ENCODE data around the gene ATPAF1.

Gene ATPAF1

GRCh38 chr1:46646844-46647243 lies 21.3 kb downstream of the ATPAF1 start:
- DNase-seq: no peak

- no peak for DNase-seq
These were observed 21.8 kb downstream of the ATPAF1 start for GRCh38 chr1:46646331-46646730.

- no peak for DNase-seq
These were observed 22.3 kb downstream of the ATPAF1 start for GRCh38 chr1:46645815-46646214.

DNA sequence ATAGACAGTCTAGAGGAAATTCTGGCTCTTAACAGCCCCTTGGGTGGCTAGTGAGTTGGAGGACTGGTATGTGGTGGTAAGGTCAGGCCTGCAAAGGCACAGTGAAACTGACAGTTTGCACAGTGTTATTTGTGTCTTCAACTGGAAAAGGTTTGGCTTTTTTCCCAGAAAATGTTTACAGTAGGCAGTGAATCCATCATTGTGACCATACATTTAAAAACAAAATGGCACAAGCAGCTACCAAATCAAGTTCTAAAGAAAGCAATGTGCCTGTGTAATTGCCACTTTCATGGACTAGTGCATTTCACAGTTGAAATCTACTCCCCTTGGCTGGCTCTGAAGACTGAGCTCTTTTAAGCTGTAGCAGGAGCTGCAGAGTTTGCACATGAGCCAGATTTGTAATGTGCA lies 24.8 kb downstream of the ATPAF1 start:
- DNase-seq: peak; percentile 46

DNA sequence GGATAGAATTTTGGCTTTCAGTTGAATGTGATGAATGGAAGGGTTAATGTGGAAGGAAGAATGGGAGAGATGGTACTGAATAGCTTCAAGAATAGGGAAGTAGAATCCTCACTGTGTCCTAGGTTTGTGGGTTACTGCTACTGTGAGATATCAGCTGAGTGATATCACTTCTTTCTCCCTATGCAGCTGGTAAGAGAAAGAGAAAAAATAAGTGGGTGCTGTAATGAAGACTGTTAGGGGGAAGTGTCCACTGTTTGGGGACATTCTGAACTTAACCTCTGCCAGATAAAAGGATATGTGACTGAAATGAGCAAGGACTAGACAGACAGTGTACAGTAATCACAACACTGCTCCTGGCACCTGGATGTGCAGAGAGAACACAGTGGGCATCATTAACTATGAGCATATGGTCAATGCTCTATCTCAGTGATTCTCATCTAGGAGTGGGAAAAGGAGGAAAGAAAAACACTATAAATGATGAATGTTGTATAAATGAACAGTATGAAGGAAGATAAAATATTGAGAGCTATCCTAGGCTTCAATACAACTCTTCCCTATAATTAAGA lies 26.0 kb downstream of the ATPAF1 start:
- no peak for DNase-seq

DNA sequence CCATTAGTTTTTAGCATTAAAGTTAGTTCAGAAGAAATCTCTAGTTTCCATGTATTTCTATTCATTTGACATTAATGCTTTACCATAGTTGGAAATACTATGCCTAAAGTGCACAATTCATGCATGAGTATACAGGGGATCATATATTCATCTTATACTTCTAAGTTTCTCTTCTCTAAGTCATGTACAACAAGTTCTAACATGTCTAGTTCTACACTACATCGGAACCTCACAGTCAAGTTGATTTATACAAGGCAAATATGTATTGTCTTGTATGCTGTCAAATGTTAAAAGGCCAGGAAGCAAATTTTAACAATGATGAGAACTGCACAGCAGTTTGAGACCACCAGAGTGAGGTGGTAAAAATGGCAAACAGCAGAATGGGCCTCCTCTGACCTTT lies 28.6 kb downstream of the ATPAF1 start:
- no peak for DNase-seq

DNA sequence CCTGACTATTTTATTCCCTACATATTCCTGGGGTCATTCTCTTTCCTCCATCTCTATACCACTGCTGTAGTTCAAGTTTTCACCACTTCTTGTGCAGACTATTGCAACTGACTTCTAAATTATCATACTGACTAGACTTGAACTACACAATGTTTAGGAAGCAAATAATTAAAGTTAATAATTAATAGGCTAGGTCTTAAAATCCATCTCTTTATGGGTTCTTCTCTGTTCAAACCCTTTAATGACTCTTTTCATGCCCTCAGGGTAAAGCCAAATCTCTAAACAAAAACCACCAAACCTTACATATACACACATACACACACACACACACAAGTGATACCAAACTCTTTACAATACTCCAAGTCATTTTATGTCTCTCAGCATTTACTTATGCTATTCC lies 29.2 kb downstream of the ATPAF1 start:
- no peak for DNase-seq

DNA sequence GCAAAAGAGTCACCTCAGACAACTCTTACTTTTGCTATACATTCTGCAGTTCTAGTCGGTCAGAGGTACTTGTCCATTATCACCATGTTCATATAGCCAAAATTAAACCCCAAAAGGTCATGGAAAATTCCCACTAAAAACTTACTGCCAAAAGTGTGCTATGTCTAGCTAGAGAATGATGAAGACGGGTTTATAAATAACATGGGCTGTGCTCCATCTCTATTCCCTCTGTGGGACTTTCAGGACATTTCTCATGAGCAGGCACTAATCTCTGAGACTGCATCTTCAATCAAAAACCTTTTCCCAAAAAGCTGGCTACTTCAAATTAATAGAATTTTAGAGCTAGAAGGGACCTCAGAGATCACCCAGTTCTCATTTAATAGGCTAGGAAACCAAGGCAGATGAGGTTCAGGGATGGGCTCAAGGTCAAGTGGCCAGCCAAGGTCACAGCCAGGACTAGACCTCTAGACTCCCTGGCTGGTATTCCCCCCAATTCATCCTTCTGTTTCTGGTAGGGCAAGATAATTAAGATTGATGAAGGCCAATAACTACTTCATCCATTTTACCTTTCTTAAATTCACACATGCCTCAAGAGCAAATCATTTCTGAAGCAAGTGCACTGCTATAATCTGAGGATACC lies 30.6 kb downstream of the ATPAF1 start:
- DNase-seq: no peak

DNA sequence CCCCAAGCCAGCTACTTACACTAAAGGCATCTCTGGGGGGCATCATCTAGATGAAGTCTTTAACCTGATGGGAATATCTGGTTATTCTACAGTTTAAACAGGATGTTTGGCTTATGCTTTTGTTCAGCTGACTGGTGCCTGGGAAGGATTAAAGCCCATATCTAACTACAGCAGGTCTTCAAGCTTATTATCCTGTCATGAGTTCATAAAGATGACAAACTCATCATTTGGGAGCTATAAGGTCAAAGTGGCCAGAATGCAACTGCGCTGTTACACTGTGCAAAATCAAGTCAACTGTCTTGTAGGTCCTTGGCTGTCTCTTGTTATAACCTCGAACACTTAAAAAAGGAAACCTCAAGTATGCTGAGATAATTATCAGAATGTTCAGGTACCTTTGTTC lies 33.0 kb downstream of the ATPAF1 start:
- DNase-seq: no peak

GRCh38 chr1:46630719-46631118 lies 37.4 kb downstream of the ATPAF1 start:
- DNase-seq: no peak

DNA sequence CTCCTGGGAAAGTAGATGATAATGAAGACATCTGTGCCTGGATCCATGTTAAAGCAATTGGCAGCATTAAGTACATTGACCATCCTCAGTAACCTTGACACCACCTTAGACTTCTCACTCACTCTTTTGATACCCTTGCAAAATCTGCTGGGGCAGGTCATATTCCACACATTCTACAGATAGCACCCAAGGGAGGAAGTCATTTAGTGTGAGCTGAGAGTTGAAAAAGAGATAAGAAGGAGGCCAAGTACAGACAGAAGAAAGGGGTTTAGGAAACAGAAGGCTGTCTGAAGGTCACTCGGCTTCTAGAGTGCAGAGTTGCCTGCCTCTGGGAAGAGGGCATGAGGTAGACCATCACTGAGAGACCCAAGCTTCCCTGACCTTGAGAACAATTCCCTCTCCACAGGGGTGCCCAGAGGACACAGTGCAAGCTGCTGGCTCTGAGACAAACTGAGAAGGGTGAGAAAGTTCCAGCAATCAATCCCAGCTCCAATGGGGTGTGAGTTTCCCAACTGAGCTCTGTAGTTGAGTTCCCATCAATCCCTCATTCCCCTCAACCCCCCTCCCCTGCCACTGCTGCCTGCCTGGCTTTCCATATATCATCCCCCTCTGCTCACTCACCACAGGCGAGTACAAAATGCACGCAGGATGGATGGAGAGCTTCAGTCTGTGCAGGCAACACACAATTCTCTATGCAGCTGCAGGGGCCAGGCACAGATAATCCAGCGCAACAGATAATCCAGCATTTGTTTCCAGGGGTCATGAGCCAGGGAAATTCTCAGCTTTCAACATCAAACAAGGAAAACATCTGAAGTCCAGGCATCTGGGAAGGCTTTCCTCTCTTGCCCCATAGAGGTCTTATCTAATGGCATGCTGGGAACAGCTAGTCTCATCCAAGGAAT lies 44.2 kb downstream of the ATPAF1 start:
- no peak for DNase-seq

GRCh38 chr1:46622344-46622743 lies 45.8 kb downstream of the ATPAF1 start:
- peak; percentile 22 for DNase-seq

GRCh38 chr1:46621930-46622329 lies 46.2 kb downstream of the ATPAF1 start:
- DNase-seq: no peak

DNA sequence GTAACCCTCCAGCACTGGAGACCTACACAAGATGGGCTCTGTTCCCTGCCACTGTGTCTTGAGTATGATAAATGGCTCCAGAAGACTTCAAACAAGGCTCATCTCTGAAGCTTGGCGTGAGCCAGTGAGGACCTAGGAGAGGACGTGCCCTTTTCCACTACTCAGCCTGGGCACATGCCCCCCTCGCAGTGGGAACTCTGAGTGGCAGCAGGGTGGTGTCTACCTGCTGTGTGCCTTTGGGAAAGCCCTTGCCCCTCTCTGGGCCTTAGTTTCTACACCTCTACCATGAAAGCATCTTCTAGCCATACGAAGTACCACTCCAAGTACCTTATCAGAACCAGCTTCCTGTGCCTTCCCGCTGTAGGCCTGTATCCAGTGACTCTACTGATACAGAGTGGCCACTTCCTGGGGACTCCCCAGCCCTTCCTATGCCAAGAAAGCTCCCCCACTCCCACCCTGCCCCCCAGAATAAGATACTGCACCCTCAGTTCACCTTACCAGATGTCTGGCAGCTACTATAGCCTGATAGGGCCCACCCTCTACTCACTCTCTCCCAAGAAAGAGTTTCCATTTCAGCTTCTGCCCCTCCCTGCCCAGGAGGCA lies 48.4 kb downstream of the ATPAF1 start:
- no peak for DNase-seq

DNA sequence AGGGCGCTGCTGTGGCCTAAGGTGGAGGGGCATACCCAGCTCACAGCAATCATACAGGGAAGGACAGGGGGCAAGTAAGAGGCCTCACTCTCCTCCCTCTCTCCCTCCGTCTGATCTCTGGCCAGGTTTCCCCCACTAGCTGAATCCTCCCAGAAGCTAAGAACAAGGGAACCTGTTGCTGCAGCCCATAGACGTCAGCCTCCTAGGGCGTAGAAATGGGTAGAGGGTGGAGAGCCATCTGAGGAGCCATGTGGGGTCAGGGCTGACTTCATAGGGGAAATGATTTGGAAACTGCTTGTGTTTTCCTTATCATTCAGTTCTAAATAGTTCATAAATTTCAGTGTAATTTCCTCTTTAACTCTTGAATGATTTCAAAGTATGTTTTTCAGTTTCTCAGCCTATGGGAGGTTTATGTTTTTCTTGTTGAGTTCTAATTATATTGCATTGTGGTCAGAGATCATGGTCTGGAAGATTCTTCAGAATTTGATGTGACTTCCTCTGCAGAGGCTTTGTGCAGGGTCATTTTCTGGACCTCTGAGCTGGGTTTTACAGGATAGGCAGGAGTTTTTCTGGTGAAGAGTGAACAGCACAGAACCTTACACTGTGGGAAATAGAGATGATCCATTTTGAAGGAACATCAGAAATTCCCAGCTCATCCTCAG lies 49.3 kb downstream of the ATPAF1 start:
- DNase-seq: no peak

GRCh38 chr1:46617833-46618232 lies 50.3 kb downstream of the ATPAF1 start:
- DNase-seq: no peak

DNA sequence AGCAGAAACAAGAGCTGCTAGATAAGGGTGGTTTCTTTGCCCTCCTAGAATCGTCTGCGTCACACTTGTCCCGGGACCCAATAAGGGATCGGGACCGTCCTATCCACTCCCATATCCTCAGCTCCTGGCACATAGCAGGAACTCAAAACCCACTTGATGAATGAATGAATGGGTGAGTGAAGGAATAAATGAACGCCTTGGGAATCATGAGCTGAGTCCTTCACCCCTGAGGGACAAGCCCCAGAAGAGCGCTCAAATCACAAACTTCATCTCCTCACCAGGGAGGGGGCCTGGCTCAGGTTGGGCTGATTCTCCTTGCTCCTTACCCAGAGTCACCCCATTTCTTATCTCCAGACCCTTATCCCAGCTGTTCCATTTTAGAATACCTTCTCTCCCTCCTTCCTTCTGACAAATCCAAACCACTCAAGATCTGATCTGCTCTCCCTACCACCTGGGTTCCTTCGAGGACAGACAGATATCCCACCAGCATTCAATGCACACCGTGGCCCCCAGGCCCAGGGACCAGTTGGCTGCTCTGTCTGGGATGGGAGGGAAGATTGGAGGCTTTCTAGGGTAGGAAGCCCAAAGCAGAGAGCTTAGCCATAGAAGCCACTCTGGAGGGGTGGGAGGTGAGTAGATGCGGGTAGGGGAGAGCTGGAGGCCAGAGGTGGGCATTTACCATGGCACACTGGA lies 50.9 kb downstream of the ATPAF1 start:
- DNase-seq: no peak

GRCh38 chr1:46616277-46617107 lies 51.7 kb downstream of the ATPAF1 start, which contains the start of gene MOB3C:
MOB3C (minus strand) TSS chr1:46616811; CDS start chr1:46613321, 3,490 bp downstream.
- peak; percentile 34 for DNase-seq

DNA sequence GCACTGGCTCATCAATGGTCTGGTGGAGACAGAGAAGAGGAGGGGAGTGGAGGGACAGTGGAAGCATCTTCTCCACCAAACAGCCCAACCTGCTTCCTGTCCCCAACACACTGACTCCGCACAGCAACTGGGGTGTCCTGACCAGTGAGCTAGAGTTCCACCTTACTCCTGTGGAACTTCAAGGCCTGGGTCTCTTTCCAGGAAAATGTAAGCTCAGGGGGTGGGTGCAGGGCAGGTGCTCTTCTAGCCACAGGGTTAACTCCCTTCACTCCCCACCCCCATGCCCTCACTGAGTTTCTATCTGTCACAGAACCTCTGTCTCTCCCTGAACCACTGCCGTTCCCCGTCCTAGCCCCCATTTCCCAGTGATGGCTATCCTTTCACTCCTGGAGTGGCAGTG lies 52.4 kb downstream of the ATPAF1 start:
- no peak for DNase-seq

DNA sequence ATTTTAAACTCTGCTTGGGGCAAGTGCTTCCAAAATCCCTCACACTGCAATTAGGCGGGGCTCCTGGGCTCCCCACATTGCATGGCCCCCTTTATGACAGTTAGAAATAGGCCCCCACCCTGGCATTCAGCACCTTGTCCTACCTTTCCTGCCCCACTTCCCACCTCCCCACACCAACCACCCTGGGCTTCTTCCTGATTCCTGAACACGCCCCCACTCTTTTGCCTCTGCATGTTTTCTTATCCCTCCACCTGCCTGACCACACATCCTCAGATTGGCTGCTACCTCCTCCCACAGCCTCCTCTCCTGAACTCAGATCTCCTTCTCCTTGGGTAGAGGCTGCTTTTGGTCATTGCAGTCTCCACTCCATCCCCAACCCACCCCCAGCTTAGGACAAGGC lies 53.1 kb downstream of the ATPAF1 start:
- no peak for DNase-seq

- no peak for DNase-seq
These were observed 53.6 kb downstream of the ATPAF1 start for GRCh38 chr1:46614604-46614984.

Data from NCI-H146 (cell line).